A549 treated with Hydrocortisone at 1 μM for 4 hours (cell line): ENCODE results near the gene INSYN2A. TPM values are rescaled to one million over a fixed set of nuclear protein-coding genes. Genes with fewer than 3 reads are reported as not detected.

Experiments used
- total RNA-seq: library from RNA; stranded (reverse); fragments of 200-300 nt; extraction: Qiagen RNA extraction; gene quantifications from 5 replicates; pipeline ENCODE4 v1.2.3, GENCODE V29; 2022

INSYN2A gene, protein sequence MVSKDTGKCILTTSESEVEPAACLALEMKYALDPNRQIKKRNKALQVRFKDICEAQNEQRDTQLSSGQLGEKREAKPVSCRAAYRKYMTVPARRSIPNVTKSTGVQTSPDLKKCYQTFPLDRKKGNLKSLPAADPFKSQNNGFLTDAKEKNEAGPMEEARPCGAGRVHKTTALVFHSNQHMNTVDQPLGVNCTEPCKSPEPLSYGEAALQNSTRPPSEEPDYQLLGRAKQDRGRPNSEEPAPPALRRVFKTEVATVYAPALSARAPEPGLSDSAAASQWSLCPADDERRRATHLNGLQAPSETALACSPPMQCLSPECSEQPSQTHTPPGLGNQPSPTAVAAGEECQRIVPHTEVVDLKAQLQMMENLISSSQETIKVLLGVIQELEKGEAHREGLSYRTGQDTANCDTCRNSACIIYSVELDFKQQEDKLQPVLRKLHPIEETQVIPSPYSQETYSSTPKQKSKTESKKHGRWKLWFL
- 1.3 to 2.1 TPM (median 1.6 TPM) in 5 replicates for total RNA-seq

DNA sequence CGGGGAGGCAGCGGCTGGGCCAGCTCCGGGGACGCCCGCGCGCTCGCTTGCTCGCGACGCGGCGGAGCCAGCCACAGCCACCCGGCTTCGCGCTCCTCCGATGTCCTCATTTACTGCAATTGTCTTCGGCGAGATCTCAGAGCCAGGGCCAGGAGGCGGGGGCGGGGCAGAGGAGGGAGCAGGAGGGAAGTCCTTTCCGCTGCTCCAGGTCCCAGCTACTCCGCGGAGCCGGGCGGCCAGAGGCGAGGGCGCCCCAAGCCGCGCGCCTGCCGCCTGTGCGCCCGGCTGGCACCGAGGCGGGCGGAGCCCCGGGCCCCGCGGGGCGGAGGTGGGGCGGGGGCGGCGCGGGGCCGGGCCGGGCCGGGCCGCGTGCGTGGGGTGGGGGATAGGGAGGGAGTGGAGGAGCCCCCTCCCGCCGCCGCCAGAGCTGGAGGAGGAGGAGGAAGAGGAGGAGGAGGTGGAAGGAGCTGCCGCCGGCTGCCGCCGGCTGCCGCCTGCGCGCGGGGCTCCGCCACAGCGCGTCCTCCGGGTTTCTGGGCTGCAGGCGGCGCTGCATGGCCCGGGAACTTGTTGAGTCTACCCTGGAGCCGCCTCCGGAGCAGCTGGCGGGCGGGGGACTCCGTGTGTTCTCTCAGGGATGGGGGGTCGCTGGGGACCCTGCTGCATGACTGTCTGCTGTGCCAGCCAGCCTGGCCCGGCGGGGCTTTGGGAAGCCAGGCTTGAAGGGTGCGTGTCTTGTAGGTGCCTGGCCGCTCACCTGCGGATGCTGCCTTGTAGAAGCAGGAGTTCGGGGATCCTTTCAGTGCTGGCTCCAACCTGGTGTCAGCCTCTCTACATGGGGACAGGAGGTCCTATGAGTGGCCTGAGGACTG lies at the start of gene INSYN2A:
Gene INSYN2A, minus strand, starts transcription at position 310 of the 872 bp plus-strand sequence. CDS start 20,196 bp downstream, outside the sequence.

